ENCODE measurements around the gene ENTPD5. TPM values are rescaled to one million over a fixed set of nuclear protein-coding genes. Genes with fewer than 3 reads are reported as not detected.

ENTPD5 gene

GRCh38 chr14:73913256-73913655 lies 105.8 kb downstream of the ENTPD5 start:
- H3K27ac ChIP-seq (ENCODE audit: low read depth, low read length): no peak overlapping the region
- H3K36me3 ChIP-seq (ENCODE audit: control insufficient read depth, insufficient read depth, low read length): peaks cover 9% of the 10 kb centered on the region

DNA sequence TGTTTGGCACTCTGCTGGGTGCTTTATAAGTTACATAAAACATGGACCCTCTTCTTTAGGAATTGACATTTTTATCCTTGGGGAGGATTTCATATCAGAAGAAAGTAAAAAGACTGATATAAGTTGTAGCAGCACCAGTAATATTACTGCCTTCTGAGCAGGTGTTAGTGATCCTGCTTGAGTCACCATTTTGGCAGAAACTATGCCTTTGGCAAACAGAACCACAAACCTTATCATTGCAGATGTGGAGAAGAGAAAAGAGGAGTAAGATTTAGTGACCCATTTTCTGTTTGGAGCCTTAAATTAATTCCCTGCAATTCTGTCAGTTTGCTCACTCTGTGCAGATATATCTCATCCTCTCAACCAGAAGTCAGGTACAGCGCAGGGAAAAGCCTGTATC lies 109.4 kb downstream of the ENTPD5 start:
- Histone ChIP-seq H3K4me1 (ENCODE audit: control insufficient read depth, low read depth, low read length) (no peaks in the 10 kb centered on the region), H4K8ac (ENCODE audit: low read depth, low read length) (no peak overlapping the region), H3K18ac (ENCODE audit: low read length) (no peak overlapping the region), H2BK5ac (ENCODE audit: low read length) (no peak overlapping the region), H3K4me2 (ENCODE audit: low read length) (no peak overlapping the region), H2BK15ac (replicated peaks; ENCODE audit: low read depth) (no peak overlapping the region), H2BK120ac (ENCODE audit: low read depth, low read length) (no peak overlapping the region), H3K27me3 (ENCODE audit: insufficient read depth, low read length, poor library complexity) (no peaks in the 10 kb centered on the region), H3K36me3 (ENCODE audit: control insufficient read depth, insufficient read depth, low read length) (peaks cover 9% of the 10 kb centered on the region), H3K79me1 (ENCODE audit: low read length) (no peaks in the 10 kb centered on the region), H3K4ac (ENCODE audit: low read depth, low read length) (no peak overlapping the region), H3K9ac (ENCODE audit: low read length) (no peak overlapping the region), H3K27ac (ENCODE audit: low read depth, low read length) (no peak overlapping the region), H2AK5ac (ENCODE audit: low read length) (no peak overlapping the region), H3K56ac (ENCODE audit: low read length) (no peak overlapping the region), H3K4me3 (ENCODE audit: low read length) (no peak overlapping the region), H3K23ac (ENCODE audit: low read length) (no peak overlapping the region), H3K79me2 (ENCODE audit: control insufficient read depth, insufficient read depth, low read length) (no peaks in the 10 kb centered on the region), H4K5ac (ENCODE audit: low read length) (no peak overlapping the region)
- no CpG with 5 or more reads among the region's 1 CpG for WGBS (ENCODE audit: extremely low coverage, insufficient coverage, low lambda C conversion rate)
- DNase-seq: no peak

More at GRCh38 chr14:73913256-73913655, 105.8 kb downstream of the ENTPD5 start:
- H4K5ac ChIP-seq (ENCODE audit: low read length): no peak overlapping the region
- no peaks in the 10 kb centered on the region for H3K79me1 ChIP-seq (ENCODE audit: low read length)
- no peak overlapping the region for H2BK5ac ChIP-seq (ENCODE audit: low read length)
- no peak overlapping the region for H2BK120ac ChIP-seq (ENCODE audit: low read depth, low read length)
- H4K8ac ChIP-seq (ENCODE audit: low read depth, low read length): no peak overlapping the region
- DNase-seq: no peak
- no peaks in the 10 kb centered on the region for H3K27me3 ChIP-seq (ENCODE audit: insufficient read depth, low read length, poor library complexity)
- no peak overlapping the region for H3K4me3 ChIP-seq (ENCODE audit: low read length)
- no peak overlapping the region for H3K4ac ChIP-seq (ENCODE audit: low read depth, low read length)
- no peak overlapping the region for H3K18ac ChIP-seq (ENCODE audit: low read length)
- H3K23ac ChIP-seq (ENCODE audit: low read length): no peak overlapping the region
- no peak overlapping the region for H3K9ac ChIP-seq (ENCODE audit: low read length)
- WGBS (ENCODE audit: extremely low coverage, insufficient coverage, low lambda C conversion rate): no CpG with 5 or more reads among the region's 3 CpGs
- no peak overlapping the region for H3K56ac ChIP-seq (ENCODE audit: low read length)
- H2AK5ac ChIP-seq (ENCODE audit: low read length): no peak overlapping the region
- H3K4me1 ChIP-seq (ENCODE audit: control insufficient read depth, low read depth, low read length): no peaks in the 10 kb centered on the region
- H3K79me2 ChIP-seq (ENCODE audit: control insufficient read depth, insufficient read depth, low read length): no peaks in the 10 kb centered on the region
- H3K4me2 ChIP-seq (ENCODE audit: low read length): no peak overlapping the region
- H2BK15ac ChIP-seq (replicated peaks; ENCODE audit: low read depth): no peak overlapping the region

Small RNA genes lying within 50 kb of the gene (small RNA-seq; reads per million reads assigned to genes)
- not detected for gene AC005480.2 (ENCODE audit: insufficient read depth)
